ENCODE results near the gene MPC1.
"Not testable (repeated sequence)": the region's sequence is repeated elsewhere in the genome, so short reads cannot be mapped to it uniquely, and the experiment has no call there.

The MPC1 gene

GRCh38 chr6:166408936-166409755 is 26.4 kb upstream of the MPC1 start:
- in situ Hi-C loops (cut with MboI; ENCODE audit: low sequenced_read_pairs), result no loop called here

GRCh38 chr6:166406197-166406596 is 23.5 kb upstream of the MPC1 start:
- in situ Hi-C loops (cut with MboI; ENCODE audit: low sequenced_read_pairs), result no loop called here

GRCh38 chr6:166405386-166405785 is 22.6 kb upstream of the MPC1 start:
- in situ Hi-C loops (cut with MboI; ENCODE audit: low sequenced_read_pairs), result no loop called here

GRCh38 chr6:166402582-166403277 is 20.0 kb upstream of the MPC1 start:
- in situ Hi-C loops (cut with MboI; ENCODE audit: low sequenced_read_pairs), result no loop called here

GRCh38 chr6:166400649-166401250 is 18.0 kb upstream of the MPC1 start:
- in situ Hi-C loops (cut with MboI; ENCODE audit: low sequenced_read_pairs), result not testable (repeated sequence)

- in situ Hi-C loops (cut with MboI; ENCODE audit: low sequenced_read_pairs), result no loop called here
Observed at GRCh38 chr6:166400181-166400580, 17.4 kb upstream of the MPC1 start.

GRCh38 chr6:166398348-166398747 is 15.6 kb upstream of the MPC1 start:
- in situ Hi-C loops (cut with MboI; ENCODE audit: low sequenced_read_pairs), result no loop called here

GRCh38 chr6:166397849-166398248 is 15.1 kb upstream of the MPC1 start:
- in situ Hi-C loops (cut with MboI; ENCODE audit: low sequenced_read_pairs), result no loop called here

GRCh38 chr6:166395778-166396177 is 13.0 kb upstream of the MPC1 start:
- in situ Hi-C loops (cut with MboI; ENCODE audit: low sequenced_read_pairs), result no loop called here

- in situ Hi-C loops (cut with MboI; ENCODE audit: low sequenced_read_pairs), result no loop called here
Observed at GRCh38 chr6:166395351-166395750, 12.6 kb upstream of the MPC1 start.

- in situ Hi-C loops (cut with MboI; ENCODE audit: low sequenced_read_pairs), result no loop called here
Observed at GRCh38 chr6:166394036-166394892, 11.5 kb upstream of the MPC1 start.

GRCh38 chr6:166393535-166393823 is 10.7 kb upstream of the MPC1 start:
- in situ Hi-C loops (cut with MboI; ENCODE audit: low sequenced_read_pairs), result no loop called here

- in situ Hi-C loops (cut with MboI; ENCODE audit: low sequenced_read_pairs), result not testable (repeated sequence)
Observed at GRCh38 chr6:166392755-166393534, 10.2 kb upstream of the MPC1 start.

- in situ Hi-C loops (cut with MboI; ENCODE audit: low sequenced_read_pairs), result no loop called here
Observed at GRCh38 chr6:166389119-166389518, 6.4 kb upstream of the MPC1 start.

GRCh38 chr6:166388290-166389004 is 5.7 kb upstream of the MPC1 start:
- in situ Hi-C loops (cut with MboI; ENCODE audit: low sequenced_read_pairs), result no loop called here

GRCh38 chr6:166387642-166388289 is 5.0 kb upstream of the MPC1 start:
- in situ Hi-C loops (cut with MboI; ENCODE audit: low sequenced_read_pairs), result no loop called here

- in situ Hi-C loops (cut with MboI; ENCODE audit: low sequenced_read_pairs), result not testable (repeated sequence)
Observed at GRCh38 chr6:166387098-166387497, 4.4 kb upstream of the MPC1 start.

GRCh38 chr6:166386111-166386510 is 3.4 kb upstream of the MPC1 start:
- in situ Hi-C loops (cut with MboI; ENCODE audit: low sequenced_read_pairs), result no loop called here

- in situ Hi-C loops (cut with MboI; ENCODE audit: low sequenced_read_pairs), result not testable (repeated sequence)
Observed at GRCh38 chr6:166383802-166384363, 1.1 kb upstream of the MPC1 start.

All from hTERT RPE-1 (cell line).